Heart right ventricle (tissue), 16 donors: ENCODE measurements around the gene FAAP20. TPM values are rescaled to one million over a fixed set of nuclear protein-coding genes. Genes with fewer than 3 reads are reported as not detected.

Experiments
- ATAC-seq, 8 donors: fragments of 200-7000 bp; cut with Tn5 transposase; one replicate each; pipeline ENCODE4 v1.9.1; 2020; ENCODE audit warnings: mild to moderate bottlenecking in 8 of 8, moderate library complexity in 8 of 8, moderate number of reproducible peaks in 1 of 8
- DNase-seq, 2 donors: peaks; one replicate each; pipeline ENCODE4 v3.0.0-alpha.2; 2020
- H3K27ac ChIP-seq, 10 donors: fragments of 200-600 bp; sonication (generic) in 2 of 10; one replicate each; pipeline versions ENCODE4 v1.5.0 to v1.8.0; 2020 to 2022; ENCODE audit warnings: mild to moderate bottlenecking in 3 of 10
- H3K27me3 ChIP-seq, 7 donors: fragments of 200-600 bp; one replicate each; pipeline ENCODE4 v1.8.0; 2021 to 2022; ENCODE audit warnings: mild to moderate bottlenecking in 2 of 7
- H3K36me3 ChIP-seq, 9 donors: fragments of 200-600 bp; sonication (generic) in 1 of 9; one replicate each; pipeline versions ENCODE4 v1.5.0 to v1.8.0; 2020 to 2022; ENCODE audit warnings: mild to moderate bottlenecking in 2 of 9
- H3K4me1 ChIP-seq, 9 donors: fragments of 200-600 bp; sonication (generic) in 1 of 9; one replicate each; pipeline versions ENCODE4 v1.5.0 to v1.8.0; 2020 to 2022; ENCODE audit warnings: mild to moderate bottlenecking in 4 of 9
- H3K4me3 ChIP-seq, 10 donors: fragments of 200-600 bp; sonication (generic) in 2 of 10; one replicate each; pipeline versions ENCODE4 v1.5.0 to v1.8.0; 2020 to 2022; ENCODE audit warnings: mild to moderate bottlenecking in 7 of 10, moderate library complexity in 2 of 10
- H3K9me3 ChIP-seq, 11 donors: fragments of 200-600 bp in 10 of 11; sonication (generic) in 2 of 11; one replicate each; pipeline versions ENCODE4 v1.5.0 to v1.8.0; 2013 to 2022; ENCODE audit warnings: mild to moderate bottlenecking in 2 of 11, control low read depth in 1 of 11, moderate library complexity in 1 of 11
- WGBS, 2 donors: extraction: QIAGEN DNeasy Blood & Tissue Kit; methylation state at CpG; one replicate each; pipeline ENCODE4 v1.1.7; 2013; ENCODE audit warnings: inconsistent platforms in 1 of 2; 5-methylcytosine and 5-hydroxymethylcytosine counted together
- intact Hi-C, 10 donors: fragments of 100-400 bp; cut with DNase I; formaldehyde crosslinking; loops; one replicate each; pipeline versions ENCODE4 v1.11.1 to v1.14.2; 2022
- long read RNA-seq, 3 donors: library from polyadenylated mRNA; unstranded; transcript quantifications; one replicate each; pipeline ENCODE4 v2.0.0, GENCODE V29; 2020 to 2021
- polyA plus RNA-seq, 2 donors: library from polyadenylated mRNA; stranded (reverse); fragments of 200-250 nt; gene quantifications; one replicate each; pipeline ENCODE4 v1.2.3, GENCODE V29; 2013
- total RNA-seq, 10 donors: library from RNA; stranded (reverse); fragmentation: NEBNext Ultra II Directional in 3 of 10; extraction: Animal tissue kit (Norgen Biotek cat#: 25700) in 3 of 10; gene quantifications; one replicate each; pipeline versions ENCODE4 v1.2.1 to v1.2.4, GENCODE V29; 2021 to 2023
- TF ChIP-seq, protein P1 (sequence below), 9 donors: fragments of 200-600 bp; sonication (generic) in 2 of 9; IDR thresholded peaks; one replicate each; pipeline versions ENCODE4 v1.5.0 to v1.8.0; 2021 to 2022; ENCODE audit warnings: antibody characterized with exemption in 9 of 9, mild to moderate bottlenecking in 5 of 9, moderate library complexity in 1 of 9
- donor health status: Arrhythmogenic right ventricular cardiomyopathy.
- donor health status: ischemic (EF 13 %, LVEDD 7.1; RV severe dilation, severe dysfunction).
- donor health status: healthy with polysubstance abuse.
- donor health status: DM: no; HTN: yes; CAD: no.
- donor health status: DM: no; HTN: no; CAD: no.
- donor health status: ischemic (EF 25% LVEDD 6.9; RV normal size, moderate dysfunction).
- donor health status: ischemic (EF 25% LVEDD 5.7; RV mildly dilated, moderate dysfunction).
- donor health status: healthy.
- donor health status: DM: yes; HTN: yes; CAD: no.
- donor health status: Ischemic cardiomyopathy.
- donor health status: ischemic (EF 35%, LVEDD 5.7; RV mildly dilated, moderate dysfunction).
- donor health status: nonischemic (EF 11% LVEDD 7.7; RV severe dilation, severe dysfunction).
- donor health status: DM: yes; HTN: yes; CAD: no.
- donor health status: PGD.
- donor health status: ischemic (EF 29% LVEDD 5.4; RV normal size, mild dysfunction).
- donor health status: nonischemic (EF 23%, LVEDD 6.1; RV moderate dilation, normal function).

Gene FAAP20, protein sequence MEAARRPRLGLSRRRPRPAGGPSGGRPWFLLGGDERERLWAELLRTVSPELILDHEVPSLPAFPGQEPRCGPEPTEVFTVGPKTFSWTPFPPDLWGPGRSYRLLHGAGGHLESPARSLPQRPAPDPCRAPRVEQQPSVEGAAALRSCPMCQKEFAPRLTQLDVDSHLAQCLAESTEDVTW
- total RNA-seq (10 to 100 TPM; 30.9 to 47.6 (median 38.3) TPM), polyA plus RNA-seq (10 to 100 TPM; 83.0 to 83.6 TPM)
- long read RNA-seq, donor 1, transcript FAAP20-202 (4 exons, 729 nt) = major isoform, 9 of 23 reads
- long read RNA-seq, donor 1, transcript FAAP20-203 (4 exons, 811 nt) = minor isoform, 8 of 23 reads
- long read RNA-seq, donor 1, partial matches to known transcripts = 2 of 23 reads
- long read RNA-seq, donor 1, other reads (novel, unspliced or antisense) = 2 of 23 reads
- long read RNA-seq, donor 2, transcript FAAP20-202 (4 exons, 729 nt) = major isoform, 9 of 26 reads
- long read RNA-seq, donor 2, partial matches to known transcripts = 3 of 26 reads
- long read RNA-seq, donor 2, other reads (novel, unspliced or antisense) = 9 of 26 reads
- long read RNA-seq, donor 3, partial matches to known transcripts = 1 of 10 reads
- long read RNA-seq, donor 3, other reads (novel, unspliced or antisense) = 5 of 10 reads

DNA sequence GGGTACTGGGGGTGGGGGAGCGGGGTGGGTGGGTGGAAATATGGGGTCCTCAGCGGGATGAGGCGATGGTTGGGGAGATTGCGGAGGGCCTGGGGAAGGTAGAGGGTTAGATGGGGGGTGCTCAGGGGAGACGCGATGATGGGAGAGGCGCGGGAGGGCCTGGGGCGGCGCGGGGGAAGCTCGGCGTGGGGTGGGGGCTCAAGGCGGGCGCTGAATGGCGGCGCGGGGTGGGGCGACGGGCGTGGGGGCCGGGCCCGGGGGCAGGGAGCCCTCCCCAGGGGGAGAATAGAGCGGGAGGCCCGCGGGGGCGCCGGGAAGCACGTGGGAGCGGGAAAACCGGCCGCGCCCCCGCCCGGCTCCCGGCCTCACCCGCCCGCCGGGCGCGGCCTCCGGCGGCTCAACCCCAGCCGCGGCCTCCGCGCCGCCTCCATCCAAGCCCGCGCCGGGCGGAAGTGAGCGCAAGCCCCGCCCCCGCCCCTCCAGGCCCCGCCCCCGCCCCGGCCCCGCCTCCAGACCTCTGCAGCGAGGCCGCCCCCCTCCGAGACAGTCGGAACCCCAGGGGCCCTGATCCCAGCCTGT lies at the start of gene FAAP20:
FAAP20 (minus strand) TSS at position 454 of the 579 bp plus-strand sequence; CDS start at position 431, 23 bp downstream.
- DNase-seq (peak in 1 of 2 donors; percentile 76), ATAC-seq (peak; percentile 35 to 70 (median 54))
- Histone ChIP-seq H3K36me3 (no peaks in the 10 kb centered on the region), H3K4me3 (peak within 1 kb of the TSS; percentile 47 to 78 (median 70)), H3K9me3 (no peaks in the 10 kb centered on the region), H3K4me1 (peaks cover 32 to 69% (median 62%) of the 10 kb centered on the region in 9 donors), H3K27me3 (no peaks in the 10 kb centered on the region), H3K27ac (peak within 1 kb of the TSS; percentile 90 to 98 (median 94))
- 2 to 5% methylated on average over 27 to 52 of the region's 63 CpGs for WGBS, 2 donors
- intact Hi-C loops = loop anchor here in 8 of 10 donors (2.0 to 10.0 kb wide), 6 partner anchors 120 to 450 kb away; no protein-coding TSS in a partner anchor
- TF ChIP-seq, protein P1, sequence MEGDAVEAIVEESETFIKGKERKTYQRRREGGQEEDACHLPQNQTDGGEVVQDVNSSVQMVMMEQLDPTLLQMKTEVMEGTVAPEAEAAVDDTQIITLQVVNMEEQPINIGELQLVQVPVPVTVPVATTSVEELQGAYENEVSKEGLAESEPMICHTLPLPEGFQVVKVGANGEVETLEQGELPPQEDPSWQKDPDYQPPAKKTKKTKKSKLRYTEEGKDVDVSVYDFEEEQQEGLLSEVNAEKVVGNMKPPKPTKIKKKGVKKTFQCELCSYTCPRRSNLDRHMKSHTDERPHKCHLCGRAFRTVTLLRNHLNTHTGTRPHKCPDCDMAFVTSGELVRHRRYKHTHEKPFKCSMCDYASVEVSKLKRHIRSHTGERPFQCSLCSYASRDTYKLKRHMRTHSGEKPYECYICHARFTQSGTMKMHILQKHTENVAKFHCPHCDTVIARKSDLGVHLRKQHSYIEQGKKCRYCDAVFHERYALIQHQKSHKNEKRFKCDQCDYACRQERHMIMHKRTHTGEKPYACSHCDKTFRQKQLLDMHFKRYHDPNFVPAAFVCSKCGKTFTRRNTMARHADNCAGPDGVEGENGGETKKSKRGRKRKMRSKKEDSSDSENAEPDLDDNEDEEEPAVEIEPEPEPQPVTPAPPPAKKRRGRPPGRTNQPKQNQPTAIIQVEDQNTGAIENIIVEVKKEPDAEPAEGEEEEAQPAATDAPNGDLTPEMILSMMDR (IDR thresholded peaks at IDR 0.05) = no peak

DNA sequence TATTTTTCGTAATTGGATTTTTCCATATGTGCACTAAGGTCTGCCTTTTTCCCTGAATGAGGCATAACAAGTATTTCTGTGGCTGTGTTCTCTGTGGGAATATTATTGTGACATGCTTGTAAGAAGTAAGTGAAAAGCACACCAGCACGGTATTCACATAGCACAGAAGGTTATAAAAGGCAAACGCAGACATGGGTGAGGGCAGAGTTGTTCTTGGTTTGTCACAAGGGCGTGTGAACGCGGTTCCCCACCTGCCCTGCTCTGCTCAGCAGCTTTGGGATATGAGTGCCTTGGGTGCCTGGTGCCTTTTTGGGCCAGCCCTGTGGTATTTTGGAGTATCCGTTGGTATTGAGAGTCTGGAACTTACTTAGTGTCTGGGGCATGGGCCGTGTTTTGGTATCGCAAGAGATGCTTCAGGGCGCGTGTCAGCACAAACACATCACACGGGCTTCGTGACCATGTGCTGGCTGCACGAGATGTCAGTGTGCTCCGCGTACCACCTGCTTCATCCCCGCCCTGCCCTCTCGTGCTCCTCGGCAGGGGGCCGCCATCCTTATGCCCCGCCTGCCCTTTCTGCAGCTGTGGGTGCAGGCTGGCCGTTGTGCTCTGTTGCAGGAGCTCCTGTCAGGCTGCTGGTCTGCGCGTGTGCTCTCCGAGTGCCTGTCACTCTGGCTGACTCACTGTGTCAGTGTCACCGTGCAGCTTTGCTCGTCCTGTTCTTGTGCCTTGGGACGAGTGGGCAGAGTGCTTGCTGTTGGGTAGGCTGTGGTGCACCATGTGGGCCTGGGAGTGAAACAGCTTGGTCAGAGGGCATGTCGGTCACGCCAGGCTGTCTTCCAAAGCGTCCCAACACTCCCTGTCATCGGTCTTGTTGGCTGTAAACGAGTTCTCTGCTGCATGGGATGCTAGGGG lies 48.5 kb upstream of the FAAP20 start:
- 70 to 71% methylated on average over 33 of the region's 33 CpGs for WGBS, 2 donors

GRCh38 chr1:2241820-2242219 lies 47.2 kb upstream of the FAAP20 start:
- DNase-seq (no peak), ATAC-seq (peak in 3 of 8 donors; percentile 12 to 25 (median 14))
- intact Hi-C loops = no loop called here

More for the DNA sequence above, 48.5 kb upstream of the FAAP20 start:
- TF ChIP-seq, protein P1 (IDR thresholded peaks at IDR 0.05) = no peak
- Histone ChIP-seq H3K27me3 (no peaks in the 10 kb centered on the region), H3K9me3 (no peaks in the 10 kb centered on the region), H3K4me3 (peak overlapping the region in 1 of 10 donors; percentile 11), H3K36me3 (peaks cover 0 to 20% (median 0%) of the 10 kb centered on the region in 9 donors), H3K4me1 (peaks cover 56 to 96% (median 86%) of the 10 kb centered on the region in 9 donors), H3K27ac (peak overlapping the region in 7 of 10 donors; percentile 2 to 77 (median 30))
- DNase-seq (no peak), ATAC-seq (peak; percentile 16 to 83 (median 40))
- intact Hi-C loops = no loop called here

More at GRCh38 chr1:2241820-2242219, 47.2 kb upstream of the FAAP20 start:
- Histone ChIP-seq H3K27me3 (no peaks in the 10 kb centered on the region), H3K4me3 (no peak overlapping the region), H3K9me3 (no peaks in the 10 kb centered on the region), H3K27ac (peak overlapping the region in 1 of 10 donors; percentile 77), H3K4me1 (peaks cover 55 to 96% (median 86%) of the 10 kb centered on the region in 9 donors), H3K36me3 (peaks cover 0 to 27% (median 0%) of the 10 kb centered on the region in 9 donors)
- TF ChIP-seq, protein P1 (IDR thresholded peaks at IDR 0.05) = no peak
- 32 to 36% methylated on average over 13 of the region's 13 CpGs for WGBS, 2 donors
